T-helper 2 cell treated with Interferon-gamma antibody and Interleukin-4, amounts not matched to agents 100 ng/mL and 5 ng/mL, for 36 hours (primary cell): ENCODE data around the gene DPM2. TPM values are rescaled to one million over a fixed set of nuclear protein-coding genes. Genes with fewer than 3 reads are reported as not detected.

Experiments used
- intact Hi-C: fragments of 100-400 bp; cut with micrococcal nuclease; formaldehyde crosslinking; loops from one replicate; pipeline ENCODE4 v1.15.1; 2023
- total RNA-seq: library from RNA; stranded (reverse); gene quantifications from 2 replicates; pipeline ENCODE4 v1.2.3, GENCODE V29; 2022

DPM2 gene
- total RNA-seq, 1 donor from 2014 or later, result 68.6 TPM

DNA sequence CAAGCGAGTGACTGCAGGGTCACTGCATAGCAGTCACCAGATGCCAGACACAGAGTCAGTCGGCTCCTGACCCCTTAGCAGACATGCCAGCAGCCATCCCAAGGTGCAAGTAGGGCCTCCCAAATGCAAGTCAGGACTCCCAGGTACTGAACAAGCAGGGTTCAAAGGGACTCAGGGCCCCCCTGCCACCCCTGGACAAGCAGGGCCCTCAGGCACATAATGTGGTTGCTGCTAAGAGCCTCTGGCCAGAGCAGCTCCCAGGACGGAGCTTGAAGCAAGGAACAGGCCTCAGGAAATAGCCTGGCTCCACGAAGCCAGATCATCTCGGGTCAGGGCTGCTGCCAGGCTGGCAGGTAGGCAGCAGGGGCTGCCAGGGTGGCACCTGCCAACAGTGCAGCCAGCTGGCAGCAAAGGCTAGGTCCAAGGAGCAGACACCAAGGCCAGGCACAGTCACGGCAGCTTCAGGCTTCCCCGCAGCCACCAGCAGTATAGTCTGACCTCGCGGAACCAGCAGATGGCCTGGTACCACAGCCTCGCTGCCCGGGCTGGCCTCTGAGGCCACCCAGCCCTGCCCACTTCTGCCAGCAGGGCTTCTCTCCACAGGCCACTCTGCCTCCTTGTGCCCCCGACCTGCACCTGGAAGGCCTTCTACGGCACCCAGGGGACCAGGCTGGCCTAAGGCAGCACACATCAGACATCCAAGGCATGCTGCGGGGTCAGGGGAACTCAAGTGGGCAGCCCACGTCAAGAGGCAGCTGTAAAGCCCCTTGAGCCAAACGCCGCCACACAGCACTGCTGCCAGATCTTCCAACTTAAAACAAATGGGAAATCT is 35.7 kb upstream of the DPM2 start:
- intact Hi-C loops, result loop anchor here (5.0 kb wide), 1 partner anchor 34 kb away; no protein-coding TSS in a partner anchor

DNA sequence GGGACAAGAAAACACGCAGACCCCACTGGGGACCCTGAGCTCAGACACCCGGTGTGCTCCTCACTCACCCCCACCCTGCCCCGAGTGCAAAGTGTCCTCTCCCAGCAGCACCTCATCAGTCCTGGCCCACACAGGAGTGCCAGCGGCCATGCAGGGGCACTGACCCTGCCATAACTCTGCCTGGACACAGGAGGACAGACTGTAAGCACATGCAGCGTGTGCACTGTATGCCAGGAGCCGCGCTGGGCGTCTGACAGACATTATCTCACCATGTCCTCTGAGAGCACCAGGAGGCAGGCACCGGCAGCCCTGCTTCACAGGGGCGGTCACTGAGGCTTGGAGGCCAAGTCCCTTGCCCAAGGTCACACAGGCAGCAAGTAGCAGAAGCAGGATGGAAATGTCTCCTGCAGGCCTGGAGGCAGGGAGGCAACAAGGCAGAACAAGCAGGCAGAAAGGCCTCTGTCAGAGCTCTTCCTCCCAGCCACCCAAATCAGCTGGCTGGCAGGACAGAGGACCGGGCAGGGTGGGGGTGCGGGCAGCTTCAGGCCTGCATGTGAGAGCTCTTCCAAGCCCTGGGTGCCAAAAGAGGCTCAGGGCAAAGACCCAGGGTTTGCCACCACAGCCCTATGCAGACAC is 34.7 kb upstream of the DPM2 start:
- intact Hi-C loops, result loop anchor here (5.0 kb wide), 1 partner anchor 35 kb away; no protein-coding TSS in a partner anchor

DNA sequence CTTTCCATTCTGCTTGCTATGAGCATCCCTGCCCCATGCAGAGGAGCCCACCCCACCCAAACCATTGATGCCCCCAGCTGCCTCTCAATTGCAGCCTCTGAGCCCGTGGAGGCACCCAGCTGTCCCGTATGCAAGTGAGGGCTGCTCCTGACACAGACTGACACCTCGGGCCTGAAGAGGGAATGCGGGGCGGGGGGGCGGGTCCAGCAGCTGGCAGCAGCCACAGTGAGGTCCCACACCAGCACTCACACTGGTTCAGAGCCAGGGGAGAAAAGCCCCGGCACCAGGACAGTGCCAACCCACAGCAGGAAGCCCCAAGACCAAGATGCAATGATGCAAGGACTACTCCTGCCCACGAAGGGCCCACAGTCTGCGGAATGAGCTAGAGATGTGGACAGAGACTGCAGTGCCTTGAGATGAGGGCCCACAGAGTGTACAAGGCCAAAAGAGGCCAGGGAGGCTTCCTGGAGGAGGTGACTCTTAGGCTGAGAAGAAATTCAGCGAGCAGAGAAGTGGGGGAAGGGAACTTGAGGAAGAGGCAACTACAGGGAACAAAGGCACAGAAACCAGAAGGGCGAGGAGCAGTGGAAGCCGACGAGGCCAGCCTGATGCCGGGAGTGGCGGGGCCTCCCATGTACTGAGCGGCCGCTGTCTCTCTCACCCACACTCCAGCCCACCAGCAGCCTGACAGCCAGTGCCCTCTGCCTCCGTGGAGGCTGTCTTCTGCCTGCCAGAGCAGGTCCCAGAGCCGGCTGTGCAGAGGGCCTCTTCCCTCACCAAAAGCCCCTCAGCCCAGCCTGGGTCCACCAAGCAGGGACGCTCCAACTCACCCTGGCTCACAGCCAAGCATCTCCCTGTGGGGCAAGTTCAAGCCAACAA is 33.9 kb upstream of the DPM2 start:
- intact Hi-C loops, result loop anchor here (1.0 to 5.0 kb wide), 4 partner anchors 17 to 55 kb away; partner anchors contain the start of gene DPM2

DNA sequence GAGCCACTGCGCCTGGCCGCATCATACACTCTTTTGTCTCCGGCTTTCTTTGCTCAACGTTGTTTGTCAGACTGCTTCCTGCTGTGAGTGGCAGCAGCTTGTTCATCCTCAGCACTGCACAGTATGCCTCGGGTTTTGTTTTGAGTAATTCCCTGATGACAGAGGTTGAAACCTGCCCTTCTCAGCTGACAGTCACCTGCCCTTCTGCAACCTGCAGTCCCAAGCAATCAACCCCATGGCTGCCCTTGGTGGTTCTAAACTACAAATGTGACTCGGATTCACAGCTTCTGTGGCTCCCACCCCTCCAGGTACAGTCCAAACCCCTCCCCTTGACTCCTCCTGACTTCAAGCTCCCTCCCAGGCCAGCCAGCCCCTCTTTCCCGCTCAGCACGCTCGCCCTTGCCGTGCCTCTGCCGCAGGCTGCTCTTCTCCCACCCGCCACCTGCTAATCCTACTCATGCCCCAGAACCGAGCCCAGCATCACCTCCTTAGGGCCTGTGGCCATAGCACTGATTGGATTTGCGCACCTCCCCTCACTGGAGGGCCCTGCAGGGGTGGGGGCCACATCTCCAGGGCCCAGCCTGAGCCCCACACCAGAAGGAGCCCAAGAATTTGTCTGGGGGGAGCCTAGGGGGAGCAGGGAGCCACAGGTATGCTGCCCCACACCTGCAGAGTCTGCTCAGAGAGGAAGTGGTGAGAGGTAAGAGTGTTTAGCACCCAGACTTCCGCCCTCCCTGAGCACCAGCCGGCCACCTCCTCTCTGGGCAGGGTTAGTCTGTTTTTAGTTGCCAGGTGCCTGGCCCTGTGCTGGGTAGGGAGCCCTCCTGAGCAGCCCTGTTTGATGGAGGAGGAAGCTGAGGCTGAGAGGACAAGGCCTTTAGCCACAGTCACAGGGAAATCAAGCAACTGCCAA is 33.0 kb upstream of the DPM2 start:
- intact Hi-C loops, result loop anchor here (1.0 to 5.0 kb wide), 5 partner anchors 16 to 61 kb away; partner anchors contain the start of gene DPM2

DNA sequence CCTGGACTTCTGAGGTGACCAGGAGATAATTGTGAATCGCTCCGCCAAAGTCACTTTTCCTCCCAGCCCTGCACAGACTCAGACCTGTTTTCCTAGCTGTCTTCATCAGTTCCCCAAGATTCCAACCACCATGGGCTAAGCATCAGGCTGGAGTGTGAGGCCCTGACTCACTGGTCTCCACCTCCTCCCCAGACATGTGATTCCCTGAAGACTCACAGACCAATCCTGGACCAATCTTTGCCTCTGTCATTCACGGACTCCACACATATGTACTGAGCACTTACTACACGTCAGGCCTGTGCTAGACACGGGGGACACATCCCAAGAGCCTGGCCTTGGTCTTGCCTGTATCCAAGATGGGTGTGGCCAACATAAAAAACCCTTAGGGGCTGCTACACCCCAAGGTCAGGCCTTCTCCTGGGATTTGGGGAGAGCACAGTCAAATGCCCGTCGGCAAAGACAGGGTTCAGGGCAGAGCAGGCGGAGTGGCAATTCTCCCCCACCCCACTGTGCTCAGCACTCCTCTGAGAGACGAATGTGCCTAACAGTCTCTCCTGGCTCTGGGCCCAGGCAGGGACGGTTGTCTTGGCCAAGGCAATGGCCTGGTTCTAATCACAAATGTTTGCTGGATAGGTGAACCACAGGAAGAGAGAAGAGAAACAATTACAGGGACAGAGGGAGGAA is 31.2 kb upstream of the DPM2 start:
- intact Hi-C loops, result no loop called here

DNA sequence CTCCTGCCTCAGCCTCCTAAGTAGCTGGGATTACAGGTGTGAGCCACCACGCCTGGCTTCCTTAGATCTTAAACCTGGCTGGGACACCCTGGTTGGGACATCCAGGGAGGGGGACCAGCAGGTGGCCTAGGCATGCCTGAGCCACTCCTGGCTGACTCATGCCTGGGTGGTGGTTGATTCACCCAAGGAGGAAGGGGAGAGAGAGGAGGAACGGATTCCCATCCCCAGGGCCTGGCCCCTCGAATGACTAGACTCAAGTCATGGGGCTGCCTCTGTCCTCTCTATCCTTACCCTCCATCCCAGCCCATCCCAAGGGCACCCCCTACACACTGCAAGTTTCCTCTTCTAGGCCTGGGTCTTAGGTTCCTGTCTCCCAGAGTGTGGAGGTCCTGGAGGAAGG is 30.4 kb upstream of the DPM2 start:
- intact Hi-C loops, result no loop called here

DNA sequence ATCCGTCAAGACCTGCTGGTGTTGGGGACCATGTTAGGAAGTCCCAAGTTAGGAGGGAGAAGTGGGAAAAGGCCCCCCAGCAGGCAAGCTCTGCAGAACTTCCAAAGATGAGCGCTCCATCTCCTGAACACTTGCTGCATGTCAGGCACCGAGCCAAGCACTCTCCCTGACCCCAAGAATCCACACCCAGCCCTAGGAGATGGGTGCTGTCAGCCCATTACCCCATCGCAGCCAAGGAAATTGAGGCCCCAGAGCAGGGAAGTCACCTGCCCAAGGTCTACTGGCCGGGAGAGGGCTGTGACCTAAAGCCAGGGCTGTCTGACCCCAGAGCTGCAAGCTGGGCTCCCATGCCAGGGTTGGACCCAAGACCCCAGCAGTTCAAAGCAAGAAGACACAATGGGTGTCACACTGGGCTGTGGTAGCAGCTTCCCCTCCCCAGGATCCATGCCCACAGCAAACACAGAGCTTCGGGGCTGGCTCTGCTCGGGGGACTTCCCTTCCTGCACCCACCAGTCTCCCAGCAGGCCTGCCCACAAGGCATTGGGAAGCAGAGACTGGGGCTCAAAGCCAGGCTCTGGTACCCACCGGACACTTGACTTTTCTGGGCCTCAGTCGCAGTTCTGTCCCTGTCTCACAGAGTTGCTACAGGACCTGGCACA is 29.6 kb upstream of the DPM2 start:
- intact Hi-C loops, result no loop called here

DNA sequence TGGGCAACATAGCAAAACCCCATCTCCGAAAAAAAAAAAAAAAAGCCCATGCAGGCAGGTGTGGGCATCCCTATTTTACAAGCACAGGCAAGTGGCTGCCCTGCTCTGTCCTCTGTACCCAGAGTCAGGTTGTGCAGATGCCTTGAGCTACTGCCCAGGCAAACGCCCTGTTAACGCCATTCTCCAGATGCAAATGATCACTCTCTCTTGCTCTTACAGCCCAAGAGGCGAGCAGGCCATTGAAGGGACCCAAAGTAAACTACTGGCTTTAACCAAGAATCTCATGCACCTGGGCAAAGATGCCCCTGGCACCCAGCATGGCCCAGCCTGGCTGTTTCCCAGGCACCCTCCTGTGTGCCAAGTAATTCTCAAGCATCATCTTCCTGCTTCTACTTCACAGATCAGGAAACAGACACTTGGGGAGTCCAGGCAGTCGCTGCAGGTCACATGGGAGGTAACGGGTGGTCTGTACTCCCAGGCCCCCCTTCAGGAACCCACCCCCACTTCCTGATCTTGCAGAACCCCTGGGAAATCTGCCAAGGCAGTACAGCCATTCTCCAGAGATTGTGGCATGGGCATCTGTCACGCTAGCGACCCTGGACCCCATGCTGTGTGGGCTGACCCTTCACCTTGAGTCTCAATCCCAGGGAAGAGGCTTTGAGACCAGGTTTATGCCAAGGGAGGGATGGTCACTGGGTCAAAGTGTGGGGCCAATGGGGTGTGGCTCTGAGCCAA is 28.9 kb upstream of the DPM2 start:
- intact Hi-C loops, result no loop called here

DNA sequence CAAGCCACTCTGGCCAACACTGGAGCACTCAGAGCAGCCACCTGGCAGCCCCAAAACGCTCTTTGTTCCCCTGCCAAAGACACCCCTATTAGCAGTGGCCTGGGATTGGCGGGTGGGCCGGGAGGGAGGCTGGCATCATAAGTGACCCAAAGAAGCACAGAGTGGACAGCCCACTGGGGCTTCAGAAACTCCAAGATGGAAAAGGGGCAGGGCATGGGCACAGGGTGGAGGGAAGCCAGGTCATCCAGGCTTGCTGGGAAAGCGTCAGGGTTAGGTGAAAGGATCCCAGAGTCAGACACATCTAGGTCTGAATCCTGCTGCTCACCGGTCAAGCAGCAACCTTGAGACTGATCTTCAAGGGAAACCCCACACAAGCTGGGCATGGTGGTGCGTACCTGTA is 28.3 kb upstream of the DPM2 start:
- intact Hi-C loops, result no loop called here

DNA sequence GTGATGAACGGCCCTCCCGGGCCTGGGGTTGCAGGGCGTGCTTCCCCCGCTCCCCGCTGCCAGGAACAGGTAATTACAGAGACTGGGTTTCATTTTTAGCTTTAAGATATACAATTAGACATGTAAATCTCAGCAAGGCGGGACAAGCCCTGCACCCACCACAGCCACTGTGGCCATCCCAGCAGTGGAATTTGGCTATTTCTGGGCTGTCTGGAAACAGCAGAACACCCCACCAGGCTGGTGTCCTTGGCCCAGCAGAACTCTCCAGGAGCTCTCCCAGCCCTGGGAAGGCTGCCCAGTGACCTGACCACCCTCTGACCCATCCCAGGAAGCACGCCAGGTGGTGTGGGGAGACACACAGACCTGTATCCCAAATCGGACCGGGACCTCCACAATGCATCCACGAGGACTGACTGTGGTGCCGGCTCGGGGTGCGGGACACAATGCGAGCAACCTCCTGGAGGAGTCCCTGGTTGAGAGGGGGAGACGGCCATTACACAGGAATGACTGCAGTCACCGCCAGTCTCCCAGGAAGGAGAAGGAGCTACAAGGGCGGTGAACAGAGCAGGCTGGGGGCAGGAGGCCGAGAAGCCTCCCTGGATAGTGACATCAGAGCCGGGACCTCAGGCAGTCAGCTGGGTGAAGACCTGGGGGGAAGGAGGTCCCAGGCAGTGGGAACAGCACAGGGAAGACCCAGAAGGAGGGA is 25.9 kb upstream of the DPM2 start:
- intact Hi-C loops, result no loop called here

DNA sequence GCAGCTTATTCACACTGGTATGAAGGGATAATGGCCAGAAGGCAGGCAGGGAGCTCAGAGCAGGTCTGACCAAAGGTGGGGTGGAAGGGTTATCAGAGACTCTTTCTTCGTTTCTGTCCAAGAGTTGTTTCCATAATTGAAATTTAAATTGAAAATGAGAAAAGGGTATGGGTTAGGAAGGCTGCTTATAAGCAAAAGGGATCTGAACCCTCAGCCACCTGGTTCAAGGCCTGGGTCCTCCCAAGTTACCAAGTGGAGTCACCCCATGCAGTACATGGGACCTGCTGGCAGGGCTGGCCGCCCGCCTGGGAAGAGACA is 25.3 kb upstream of the DPM2 start:
- intact Hi-C loops, result no loop called here

DNA sequence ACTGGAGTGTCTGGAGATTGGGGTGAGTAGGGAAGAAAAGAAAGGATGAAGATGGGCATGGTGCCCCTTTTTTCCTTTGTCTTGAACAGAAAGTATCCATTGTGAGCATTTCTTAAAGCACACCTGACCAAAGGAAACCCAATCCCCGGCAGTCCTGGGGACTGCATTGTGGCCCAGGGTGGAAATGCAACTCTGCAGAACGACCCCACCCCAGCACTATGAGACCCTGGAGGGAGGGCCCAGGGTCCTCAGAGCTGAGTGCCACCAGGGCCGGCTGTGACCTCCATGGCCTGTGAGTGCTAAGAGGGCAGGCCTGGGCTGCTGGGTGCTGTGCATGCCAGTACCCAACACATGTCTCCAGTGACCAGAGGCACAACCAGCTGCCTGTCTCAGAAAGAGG is 24.6 kb upstream of the DPM2 start:
- intact Hi-C loops, result no loop called here

DNA sequence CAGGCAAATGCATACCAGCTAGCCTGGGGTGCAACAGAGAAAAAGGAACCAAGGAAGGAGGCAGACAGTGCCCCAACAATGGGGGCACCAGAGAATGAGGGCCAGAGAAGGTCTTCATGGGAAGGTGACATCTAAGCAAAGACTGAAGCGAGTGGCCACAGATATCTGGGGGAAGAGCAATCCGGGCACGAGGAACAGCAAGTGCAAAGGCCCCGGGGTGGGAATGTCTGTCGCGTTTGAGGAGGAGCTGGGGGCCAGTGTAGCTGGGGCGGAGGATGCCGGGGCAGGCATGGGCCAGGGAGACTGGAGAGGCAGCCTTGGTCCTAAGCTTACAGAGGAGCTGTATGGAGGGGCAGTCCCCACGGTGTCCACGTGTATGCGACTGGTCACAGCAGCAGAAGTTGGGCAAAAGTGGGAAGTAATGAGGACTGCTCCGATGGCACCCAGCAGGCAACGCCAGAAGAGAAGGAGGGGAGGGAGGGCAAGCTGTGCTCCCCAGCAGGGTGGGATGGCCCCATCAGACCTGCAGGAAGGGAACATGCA is 24.0 kb upstream of the DPM2 start:
- intact Hi-C loops, result no loop called here

DNA sequence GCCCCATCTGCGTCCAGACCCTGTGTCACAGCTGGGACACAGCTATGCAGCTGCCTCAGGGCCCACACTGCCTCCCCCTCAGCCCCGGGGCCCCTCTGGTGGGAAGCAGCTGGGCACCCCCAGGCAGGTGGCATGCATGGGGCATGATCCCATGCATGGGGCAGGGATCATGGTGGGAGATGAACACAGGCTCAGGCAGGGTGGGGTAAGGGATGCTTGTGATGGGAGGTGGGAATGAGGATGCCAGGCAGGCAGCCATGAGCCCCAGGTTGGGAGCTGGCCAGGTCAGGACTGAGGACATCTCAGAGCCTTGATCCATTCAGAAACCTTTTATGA is 23.5 kb upstream of the DPM2 start:
- intact Hi-C loops, result no loop called here

DNA sequence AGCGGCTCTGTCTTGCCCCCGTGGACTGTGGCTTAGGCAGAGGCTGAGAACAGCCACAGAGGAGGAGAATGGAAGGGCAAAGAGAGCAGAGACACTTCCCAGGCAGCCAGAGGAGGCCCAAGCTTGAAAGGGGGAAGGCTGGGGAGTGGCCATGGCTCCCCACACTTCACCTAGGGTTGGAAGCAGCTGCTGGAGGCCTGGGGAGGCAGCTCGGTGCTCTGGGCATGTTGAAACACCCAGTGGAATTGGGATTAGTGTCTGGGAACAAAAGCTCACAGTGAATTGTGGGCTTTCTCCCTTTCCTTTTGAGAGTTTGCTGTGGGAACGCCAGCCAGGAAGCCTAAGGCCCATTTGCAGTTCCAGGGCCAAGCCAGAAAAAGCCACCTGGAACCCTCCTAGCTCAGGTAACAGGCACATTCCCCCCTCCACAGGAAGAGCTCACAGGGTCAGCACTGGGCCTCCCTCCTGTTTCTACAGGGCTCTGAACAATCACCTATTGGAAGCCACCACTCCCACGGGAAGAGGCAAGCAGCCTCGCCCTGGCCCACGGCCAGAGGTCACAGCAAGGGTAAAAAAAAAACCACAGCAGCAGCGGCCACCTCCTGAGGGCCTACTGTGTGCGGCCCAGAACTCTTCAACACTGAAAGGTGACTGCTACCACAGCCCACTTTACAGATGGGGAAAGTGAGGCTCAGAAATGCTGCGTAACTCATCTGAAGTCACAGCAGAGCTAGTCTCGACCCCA is 22.9 kb upstream of the DPM2 start:
- intact Hi-C loops, result no loop called here

DNA sequence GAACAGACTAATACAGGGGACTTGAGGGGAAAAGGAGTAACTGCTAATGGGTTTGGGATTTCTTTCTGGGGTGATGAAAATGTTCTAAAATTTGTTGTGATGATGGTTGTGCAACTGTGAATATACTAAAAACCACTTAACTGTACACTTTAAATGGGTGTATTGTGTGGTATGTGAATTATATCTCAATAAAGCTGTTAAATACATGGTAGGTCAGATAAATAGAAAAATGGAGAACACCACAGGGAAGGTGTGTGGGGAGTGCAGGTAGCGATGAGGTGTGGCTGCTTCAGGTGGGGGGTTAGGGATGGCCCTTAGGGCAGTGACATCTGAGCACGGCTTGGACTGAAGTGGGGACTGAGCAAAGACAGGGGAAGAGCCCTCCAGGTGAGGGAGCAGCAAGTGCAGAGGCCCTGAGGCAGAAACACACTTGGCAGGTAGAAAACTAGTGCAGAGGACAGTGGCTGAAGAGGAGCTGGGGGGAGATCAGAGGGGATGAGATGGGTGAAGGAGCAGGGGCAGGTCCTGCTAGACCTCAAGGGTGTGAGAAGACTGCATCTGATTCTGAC is 22.3 kb upstream of the DPM2 start:
- intact Hi-C loops, result no loop called here

DNA sequence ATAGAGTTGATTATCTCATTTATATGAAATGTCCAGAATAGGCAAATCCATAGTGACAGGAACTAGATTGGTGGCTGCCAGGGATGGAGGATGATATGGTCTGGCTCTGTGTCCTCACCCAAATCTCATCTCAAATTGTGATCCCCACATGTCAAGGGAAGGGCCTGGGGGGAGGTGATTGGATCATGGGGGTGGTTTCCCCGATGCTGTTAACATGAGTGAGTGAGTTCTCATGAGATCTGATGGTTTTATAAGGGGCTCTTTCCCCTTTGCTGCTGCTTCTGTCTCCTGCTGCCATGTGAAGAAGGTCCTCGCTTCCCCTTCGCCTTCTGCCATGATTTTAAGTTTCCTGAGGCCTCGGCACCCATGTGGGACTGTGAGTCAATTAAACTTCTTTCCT is 21.7 kb upstream of the DPM2 start:
- intact Hi-C loops, result no loop called here
